Globus pallidus (tissue), 1 donor: Measurements from ENCODE around the gene UBE2E2.
"Not testable (repeated sequence)": the region's sequence is repeated elsewhere in the genome, so short reads cannot be mapped to it uniquely, and the experiment has no call there.

Experiments used
- DNase-seq: peaks from one replicate; pipeline ENCODE4 v3.0.0-alpha.2; 2015; ENCODE audit warnings: low spot score

The UBE2E2 gene

DNA sequence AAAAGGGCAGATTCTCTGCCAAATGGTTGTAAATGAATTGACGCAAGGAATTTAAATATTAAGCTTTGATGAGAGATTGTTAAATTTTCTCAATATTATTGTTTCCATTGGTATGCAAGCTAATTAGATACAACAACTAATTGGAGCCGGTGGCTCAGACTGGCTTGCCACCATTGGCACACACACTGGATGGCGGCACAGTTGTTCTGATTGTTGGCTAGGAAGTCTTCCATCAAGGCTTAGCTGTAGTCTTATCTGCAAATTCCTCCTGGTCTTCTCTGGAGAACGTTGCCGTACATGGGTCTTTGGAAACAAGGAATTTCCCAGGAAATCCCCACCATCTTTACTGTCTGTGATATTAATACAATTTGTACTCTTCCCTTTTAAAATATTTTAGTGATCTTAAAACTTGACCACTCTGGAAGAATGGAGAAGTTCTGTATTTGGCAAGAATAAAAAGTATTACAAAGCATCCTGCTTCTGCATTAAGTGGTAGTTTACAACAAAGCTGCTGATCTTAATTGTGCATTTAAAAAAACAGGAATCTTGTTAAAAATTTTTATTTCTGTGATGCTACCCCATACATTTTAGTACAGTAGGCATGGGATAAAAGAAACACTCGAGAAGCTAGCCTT lies 126.5 kb downstream of the UBE2E2 start:
- DNase-seq = no peak

DNA sequence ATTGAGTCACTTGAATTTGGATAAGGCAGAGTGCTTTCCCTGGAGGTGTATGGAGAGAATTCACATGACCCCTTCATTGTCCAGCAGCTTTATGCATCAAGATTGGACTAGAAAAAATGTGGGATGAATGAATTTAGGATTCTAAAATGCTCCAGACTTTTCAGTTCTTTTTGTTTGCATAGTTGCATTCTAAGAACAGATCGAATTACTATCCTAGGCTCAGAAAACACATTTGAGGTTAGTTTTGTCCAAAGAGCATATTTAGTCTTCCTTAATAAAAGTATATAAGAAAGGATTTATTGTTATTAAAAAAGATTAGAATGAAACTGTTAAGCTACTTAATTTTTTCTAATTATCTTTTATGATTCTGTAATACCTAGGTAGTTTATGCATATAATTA lies 127.4 kb downstream of the UBE2E2 start:
- DNase-seq = no peak

DNA sequence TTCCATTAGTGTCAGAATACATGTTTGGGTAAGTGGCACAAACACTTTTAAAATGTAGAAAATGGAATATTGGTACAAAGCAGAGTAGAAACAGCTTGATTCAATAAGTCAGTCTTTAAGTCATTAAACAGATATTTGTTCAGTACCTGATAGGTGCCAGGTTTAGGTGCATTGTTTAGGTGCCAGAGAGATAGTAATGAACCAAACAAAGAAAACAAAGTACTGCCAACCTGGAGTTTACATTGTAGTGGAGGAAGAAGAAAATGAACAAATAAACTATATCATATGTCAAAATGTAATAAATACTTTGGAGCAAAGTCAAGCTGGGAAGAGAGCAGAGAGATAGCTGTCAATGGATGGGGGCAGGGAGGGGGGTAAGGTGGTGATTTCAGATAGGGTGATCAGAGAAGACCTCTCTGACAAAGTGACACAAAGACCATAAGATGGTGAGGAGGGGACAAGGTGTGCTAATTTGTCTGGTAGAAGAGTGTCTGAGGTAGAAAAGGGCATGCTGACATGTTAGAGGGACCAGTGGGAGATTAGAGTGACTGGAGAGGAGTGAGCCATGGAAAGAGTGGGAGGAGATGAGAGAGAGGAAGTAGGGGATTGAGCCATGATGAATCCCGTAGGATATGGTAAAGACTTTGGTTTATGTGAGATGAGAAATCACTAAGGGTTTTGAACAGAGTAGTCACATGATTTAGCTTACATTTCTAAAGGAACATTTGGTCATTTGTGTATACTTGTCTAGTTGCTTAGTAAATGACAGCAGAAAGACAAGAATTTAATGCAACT lies 128.2 kb downstream of the UBE2E2 start:
- no peak for DNase-seq

DNA sequence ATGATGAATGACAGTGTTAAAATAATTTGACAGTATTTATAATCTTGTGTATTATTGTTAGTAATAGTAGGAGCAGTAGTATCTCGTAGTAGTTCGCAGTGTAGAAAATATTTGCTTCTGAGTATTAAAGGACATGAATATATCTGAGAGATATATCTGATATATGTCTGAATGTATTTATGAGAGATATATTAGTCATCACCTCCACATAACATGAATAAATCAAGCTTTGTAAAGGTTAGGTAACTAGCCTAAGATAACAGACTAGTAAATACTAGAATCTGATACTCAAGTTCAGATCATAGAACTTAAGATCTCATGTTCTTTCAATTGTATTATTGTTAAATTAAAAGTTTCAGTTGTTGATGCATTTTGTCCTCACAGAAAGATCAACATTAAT lies 130.5 kb downstream of the UBE2E2 start:
- no peak for DNase-seq

DNA sequence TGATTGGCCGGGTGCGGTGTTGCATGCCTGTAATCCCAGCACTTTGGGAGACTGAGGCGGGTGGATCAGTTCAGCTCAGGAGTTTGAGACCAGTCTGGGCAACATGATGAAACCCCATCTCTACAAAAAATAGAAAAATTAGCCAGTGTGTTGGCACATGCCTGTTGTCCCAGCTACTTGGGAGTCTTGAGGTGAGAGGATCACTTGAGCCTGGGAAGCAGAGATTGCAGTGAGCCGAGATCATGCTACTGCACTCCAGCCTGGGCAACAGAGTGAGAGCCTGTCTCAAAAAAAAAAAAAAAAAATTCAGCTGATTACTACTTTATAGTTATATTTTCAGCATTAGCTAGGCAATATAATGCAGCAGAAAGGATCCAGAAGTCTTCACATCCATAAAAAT lies 133.7 kb downstream of the UBE2E2 start:
- not testable (repeated sequence) for DNase-seq

DNA sequence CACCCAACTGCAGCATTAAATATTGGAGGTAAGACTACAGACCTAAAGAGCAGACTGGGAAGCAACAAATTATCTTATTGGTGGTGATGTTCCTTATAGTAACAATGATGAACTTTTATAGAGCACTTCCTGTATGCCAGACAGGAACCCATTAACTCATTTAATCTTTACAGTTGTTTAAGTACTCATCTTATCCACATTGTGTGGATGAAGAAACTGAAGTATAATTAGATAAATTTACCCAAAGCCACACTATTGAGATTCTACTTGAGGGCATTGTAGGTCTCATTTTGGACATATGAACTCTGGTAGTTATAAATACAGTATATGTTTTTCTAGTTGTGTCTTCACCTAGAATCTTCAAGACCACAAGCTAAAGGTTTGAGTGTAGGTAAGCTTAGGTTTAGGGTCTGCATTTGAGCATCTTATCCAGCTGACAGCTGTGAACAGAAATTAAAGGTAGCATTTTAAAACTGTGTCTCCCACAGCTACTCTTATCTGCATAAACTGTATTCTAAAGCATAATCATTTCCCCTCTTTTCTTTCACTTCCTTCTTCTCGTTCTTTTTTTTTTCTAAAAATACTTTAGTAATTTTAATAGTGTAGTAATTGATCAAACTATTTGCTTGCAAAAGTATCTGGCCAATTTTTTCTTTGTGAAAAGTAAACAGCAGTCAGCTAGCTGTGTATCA lies 138.2 kb downstream of the UBE2E2 start:
- no peak for DNase-seq

DNA sequence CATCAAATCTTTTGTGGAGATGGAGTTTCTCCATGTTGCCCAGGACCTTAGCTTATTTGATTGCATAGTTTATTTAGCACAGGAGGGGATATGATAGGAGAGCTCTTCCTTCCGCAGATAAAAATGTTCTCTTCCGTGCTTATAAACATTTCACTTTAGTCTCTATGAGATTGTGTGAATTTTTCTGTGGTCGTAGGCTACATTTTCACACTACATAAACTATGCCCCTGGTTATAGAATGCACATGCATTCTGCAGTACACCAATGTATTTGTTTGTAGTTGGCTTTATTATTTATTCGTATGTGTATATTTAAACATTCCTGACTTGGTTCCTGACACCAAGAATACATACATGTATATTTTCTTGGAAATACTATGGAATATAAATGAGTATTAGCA lies 139.2 kb downstream of the UBE2E2 start:
- no peak for DNase-seq

DNA sequence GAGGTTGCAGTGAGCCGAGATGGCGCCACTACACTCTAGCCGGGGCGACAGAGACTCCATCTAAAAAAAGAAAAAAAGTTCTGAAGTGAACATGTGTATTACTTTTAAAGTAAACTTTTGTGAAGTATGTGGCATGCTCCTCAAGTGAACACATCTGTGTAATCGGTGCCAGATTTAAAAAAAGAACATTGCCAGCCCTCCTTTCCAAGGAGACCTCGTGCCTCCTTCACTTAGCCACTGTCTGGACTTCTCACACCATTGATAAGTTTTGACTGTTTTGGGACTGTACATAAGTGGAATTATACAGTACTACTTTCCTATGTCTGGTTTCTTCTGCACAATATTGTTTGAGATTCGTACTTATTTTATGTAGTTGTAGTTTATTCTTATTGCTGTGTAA lies 140.4 kb downstream of the UBE2E2 start:
- DNase-seq = no peak

DNA sequence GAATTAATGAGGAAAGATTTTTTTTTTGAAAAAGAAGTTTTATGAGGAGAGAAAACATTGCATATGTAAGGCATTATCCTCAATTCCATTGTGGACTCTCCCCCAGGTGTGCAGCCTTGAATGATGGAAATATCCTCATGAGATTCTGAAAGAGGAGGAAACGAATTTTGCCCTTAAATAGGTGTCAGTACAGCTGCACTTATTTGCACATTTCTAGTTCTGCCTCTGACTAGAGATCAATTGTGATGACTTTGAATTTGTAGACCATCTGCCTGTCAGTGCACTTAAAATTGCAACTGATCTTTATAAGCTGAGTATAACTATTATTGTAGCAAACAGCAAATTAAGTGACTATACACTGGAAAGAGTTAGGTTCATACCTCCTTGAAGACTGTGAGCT lies 141.8 kb downstream of the UBE2E2 start:
- no peak for DNase-seq

DNA sequence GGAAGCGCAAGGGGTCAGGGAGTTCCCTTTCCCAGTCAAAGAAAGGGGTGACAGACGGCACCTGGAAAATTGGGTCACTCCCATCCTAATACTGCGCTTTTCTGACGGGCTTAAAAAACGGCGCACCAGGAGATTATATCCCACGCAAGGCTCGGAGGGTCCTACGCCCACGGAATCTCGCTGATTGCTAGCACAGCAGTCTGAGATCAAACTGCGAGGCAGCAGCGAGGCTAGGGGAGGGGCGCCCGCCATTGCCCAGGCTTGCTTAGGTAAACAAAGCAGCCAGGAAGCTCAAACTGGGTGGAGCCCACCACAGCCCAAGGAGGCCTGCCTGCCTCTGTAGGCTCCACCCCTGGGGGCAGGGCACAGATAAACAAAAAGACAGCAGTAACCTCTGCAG lies 146.3 kb downstream of the UBE2E2 start:
- DNase-seq = not testable (repeated sequence)

DNA sequence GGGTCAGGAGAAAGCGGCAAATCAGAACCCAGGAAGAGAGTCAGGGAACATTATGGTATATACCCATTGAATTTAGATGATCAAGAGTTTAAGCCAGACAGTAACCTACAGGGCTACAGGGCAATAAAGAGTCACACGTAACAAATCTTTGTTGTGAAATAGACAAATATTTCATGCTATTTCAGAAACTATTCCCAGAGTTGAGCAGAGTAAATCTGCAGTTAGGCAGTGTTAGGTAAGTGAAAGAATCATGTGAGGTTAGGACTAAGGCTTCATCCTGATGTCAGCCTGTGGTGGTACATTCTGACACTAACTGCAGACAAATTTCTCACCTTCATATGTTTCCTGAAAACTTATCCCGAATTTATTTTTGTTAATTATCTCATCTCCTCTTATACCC lies 153.0 kb downstream of the UBE2E2 start:
- DNase-seq = no peak

DNA sequence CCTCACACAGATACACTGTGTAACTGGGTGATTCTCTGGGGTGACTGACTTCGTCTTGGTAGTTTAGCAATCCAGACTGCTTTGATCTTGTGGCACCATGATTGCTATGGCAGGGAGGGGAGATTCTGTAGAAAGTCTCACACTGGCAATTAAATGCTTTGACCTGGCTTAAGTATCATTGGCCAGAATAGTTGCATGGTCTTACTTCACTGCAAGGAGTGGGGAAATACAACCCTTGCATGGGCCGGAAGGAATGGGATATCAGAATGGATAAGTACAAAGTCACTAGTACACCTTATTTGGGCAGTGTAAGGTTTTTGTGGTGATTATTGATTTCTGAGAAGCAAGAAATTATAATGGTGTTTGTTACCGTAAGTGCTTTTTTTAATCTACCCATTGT lies 153.8 kb downstream of the UBE2E2 start:
- DNase-seq = no peak

DNA sequence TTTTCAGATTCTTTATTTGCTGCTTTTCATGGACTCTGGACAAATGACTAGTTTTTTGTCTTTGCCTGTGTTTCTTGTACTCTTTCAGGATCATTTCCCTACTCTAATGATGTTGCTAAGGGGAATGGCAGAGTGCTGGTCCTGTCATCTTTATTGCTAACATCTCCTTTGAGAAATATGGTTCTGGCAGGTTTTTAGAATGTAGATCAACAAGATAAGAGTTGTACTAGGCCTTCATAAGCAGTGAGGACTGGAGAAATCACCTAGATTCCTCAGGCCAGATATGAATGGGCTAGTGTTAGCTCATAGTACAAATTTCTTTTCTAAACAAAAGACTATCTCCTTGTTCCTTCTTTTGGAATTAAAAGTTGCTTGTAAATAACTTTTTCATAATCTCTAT lies 156.0 kb downstream of the UBE2E2 start:
- DNase-seq = no peak

DNA sequence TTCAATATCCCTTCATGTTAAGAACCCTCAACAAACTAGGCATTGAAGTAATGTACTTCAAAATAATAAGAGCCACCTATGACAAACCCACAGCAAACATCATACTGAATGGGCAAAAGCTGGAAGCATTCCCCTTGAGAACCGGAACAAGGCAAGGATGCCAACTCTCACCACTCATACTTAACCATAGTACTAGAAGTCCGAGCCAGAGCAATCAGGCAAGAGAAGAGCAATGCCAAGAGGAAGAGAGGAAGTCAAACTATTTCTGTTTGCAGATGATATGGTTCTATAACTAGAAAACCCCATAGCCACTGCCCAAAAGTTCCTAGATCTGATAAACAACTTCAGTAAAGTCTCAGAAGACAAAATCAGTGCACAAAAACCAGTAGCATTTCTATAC lies 161.9 kb downstream of the UBE2E2 start:
- DNase-seq = no peak

DNA sequence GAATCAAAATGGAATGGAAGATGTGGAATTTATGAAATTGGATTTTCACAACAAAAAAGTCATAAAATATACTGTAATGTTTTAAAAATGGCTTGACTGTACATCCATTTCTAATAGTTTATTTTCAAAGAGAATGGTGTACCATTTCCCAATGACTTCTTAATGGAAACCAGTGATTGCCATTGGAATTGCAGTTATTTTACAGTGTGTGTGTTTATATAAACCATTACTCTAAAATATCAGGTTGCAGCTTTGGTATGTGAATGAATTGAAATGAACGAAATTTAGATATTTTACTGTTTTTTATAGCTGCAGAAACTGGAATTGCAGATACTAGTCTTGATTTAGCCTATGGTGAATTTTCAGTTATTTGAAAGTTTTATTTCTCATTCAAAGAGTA lies 165.6 kb downstream of the UBE2E2 start:
- DNase-seq = no peak

DNA sequence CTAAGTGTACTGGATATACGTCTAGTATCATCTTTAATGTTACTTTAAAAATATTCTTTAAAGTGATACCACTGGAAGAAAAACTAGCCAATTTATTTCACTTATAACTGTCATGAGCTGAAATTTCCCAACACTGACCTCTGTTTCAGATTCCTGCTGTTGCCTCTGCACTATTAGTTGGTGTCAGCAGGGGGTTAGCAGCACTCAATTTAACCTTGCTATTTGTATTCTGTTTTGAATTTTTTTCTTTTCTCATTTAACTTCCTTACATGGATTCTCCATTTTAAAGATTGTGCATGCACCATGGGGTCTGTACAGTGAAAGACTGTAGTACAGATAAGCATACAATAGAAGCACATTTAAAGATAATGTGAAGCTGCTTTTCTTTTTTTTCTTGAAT lies 169.2 kb downstream of the UBE2E2 start:
- DNase-seq = no peak

DNA sequence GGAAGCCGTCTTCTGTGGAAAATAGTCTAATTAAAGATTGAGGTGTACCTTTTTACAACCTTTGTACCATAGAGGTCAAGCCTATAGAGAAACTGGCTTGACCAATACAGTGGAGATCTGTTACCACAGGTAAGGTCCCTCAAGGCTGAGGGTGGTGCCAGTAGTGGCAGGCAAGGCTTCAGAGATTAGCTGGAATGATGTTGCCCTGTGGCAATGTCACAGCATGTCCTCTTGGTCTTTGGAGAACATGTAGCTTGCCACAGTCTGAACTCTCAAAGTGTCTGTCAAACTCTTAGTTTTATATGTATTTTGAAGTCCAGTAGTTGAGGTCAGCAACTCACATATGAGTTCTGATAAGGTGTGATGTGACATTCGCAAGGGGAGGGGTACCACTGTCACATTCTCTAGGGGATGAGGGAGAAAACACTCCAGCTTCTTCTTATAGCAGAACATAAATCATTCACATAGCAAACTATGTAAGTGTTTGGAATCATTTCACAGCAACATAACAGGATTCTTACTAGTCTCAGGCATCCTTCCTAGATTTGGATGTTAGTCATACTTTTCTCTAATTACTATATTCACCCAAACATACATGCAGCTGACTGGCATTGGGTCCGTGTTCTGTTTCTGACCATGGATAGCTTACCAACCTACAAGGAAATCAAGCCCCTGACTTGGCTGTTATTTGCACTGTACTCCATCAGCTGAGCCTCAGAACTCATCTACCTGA lies 173.6 kb downstream of the UBE2E2 start:
- no peak for DNase-seq

DNA sequence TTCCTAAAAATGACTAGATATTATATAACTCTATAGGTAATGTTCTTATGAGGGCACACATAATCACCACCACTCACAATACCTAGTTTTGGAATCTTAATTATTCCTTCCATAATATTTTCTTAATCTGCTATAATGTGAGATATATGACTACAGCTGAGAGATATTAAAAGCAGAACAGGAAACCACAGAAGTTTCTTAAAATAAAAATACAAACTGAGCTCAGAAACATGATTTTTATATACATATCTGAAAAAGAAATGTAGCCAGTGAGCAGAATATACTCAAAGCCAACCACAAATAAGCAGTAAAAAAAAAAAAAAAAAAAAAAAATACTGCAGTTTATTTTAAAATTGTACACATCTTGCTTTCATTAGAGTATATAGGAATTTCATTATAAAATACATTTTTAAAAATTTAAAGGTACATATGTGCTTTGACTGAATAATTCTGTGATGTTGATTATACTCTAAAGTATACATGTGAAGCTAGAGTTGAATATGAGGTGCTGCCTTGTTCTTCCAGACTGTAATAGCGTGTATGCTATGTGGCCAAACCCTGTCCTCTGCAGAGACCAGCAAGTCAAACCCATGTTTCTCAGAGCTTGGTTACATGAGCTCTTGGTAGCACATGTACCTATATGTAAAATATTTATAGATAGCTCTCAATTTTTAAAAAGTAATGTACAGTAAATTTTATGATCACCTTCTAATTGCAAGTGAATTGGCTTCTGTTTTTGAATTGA lies 175.0 kb downstream of the UBE2E2 start:
- DNase-seq = no peak

DNA sequence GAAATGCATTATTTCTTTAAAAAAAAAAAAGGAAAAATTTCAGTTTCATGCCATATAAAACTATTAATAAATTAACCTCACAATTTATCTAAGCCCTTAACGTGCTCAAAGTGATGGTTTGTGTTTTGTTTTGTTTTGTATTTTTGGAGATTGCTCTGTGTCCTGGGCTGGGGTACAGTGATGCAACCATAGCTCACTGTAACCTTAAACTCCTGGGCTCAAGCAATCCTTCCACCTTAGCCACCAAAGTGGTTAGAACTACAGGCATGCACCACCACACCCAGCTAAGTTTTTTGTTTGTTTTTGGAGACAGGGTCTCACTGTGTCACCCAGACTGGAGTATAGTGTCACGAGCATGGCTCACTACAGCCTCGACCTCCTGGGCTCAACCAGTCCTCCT lies 180.7 kb downstream of the UBE2E2 start:
- no peak for DNase-seq

DNA sequence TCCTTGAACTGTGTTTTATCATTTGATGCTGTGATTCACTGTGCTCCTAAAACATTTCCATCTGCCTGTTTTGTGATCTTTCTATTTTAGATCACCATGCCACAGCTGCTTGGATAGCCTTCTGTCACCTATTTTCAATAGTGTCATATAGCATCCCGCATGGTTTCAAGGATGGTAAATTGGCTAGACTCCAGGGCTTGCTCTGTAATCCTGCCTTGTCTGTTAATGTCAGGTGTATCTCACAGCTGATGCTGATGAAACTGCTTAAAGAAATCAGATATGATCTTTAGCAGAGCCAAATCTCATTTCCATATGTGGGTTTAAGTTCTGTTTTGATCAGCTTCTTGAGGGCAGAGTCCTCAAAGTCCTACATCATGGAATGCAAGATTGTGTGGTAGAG lies 182.2 kb downstream of the UBE2E2 start:
- DNase-seq = no peak

DNA sequence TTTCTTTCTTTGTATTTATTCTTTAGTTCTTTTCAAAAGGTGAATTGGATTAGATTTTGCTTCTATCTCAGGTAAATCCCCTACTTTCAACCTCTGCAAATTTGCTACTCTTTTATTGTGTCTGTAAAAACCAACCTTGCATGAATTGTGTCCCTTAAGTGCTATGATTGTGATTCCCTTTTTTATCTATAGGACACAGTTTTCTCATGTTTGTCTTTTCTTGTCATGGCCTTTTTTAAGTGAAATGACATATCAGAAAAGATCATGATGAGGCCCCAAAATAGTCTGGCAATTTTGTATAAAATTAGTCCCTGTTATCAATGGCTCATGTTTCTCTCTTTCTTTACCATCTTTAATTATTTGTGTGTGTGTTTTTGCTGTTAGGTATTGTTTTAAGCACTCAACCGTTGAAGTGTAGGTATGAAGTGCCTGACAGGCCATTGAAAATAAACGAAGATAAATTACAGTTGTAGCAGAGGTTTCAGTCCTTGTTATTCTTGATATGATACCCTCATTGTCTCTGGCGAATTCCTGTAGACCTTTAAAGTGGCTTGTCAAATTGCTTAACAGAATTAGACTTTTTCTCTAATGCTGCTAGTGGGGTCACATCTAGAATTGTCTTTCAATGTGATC lies 184.3 kb downstream of the UBE2E2 start:
- no peak for DNase-seq
